ENCODE measurements around the gene IL4I1. TPM values are rescaled to one million over a fixed set of nuclear protein-coding genes. Genes with fewer than 3 reads are reported as not detected.

IL4I1 gene
- total RNA-seq, 1 experiment from 2014 or later = 0.71 TPM

DNA sequence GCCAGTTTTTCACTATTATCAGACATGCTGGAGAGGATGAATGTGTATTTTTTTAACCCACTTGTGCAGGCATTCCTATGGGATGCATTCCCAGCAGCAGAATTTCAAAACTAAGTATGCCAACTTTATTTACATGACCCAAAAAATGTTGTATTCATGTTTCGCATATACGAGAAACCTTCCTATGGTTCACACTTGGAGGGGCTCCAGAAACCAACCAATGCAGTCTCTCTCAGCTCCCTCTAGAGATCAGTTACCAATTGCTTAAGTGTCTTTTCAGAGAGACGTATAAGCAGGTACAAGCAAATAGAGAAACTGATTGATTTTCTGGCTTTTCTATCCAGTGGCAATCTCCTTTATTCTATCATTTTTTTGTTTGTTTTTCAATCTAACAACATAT, 51.3 kb downstream of the IL4I1 start:
- no peak for DNase-seq (ENCODE audit: low read depth, low spot score)
- Histone ChIP-seq H3K4me2 (ENCODE audit: low read length) (no peak overlapping the region), H3K4me3 (replicated peaks in 1 of 2; ENCODE audit: low read depth in 1 of 2, low read length in 2 of 2) (no peak overlapping the region), H3K4me1 (ENCODE audit: control insufficient read depth in 1 of 2, insufficient read depth in 2 of 2, low read length in 2 of 2) (peaks cover 26 to 30% of the 10 kb centered on the region in 2 experiments), H3K27me3 (ENCODE audit: insufficient read depth, low read length) (no peaks in the 10 kb centered on the region), H3K9me2 (ENCODE audit: insufficient read depth) (no peaks in the 10 kb centered on the region), H2AFZ (ENCODE audit: low read depth, low read length, poor library complexity, severe bottlenecking) (no peak overlapping the region), H3K36me3 (ENCODE audit: control insufficient read depth in 1 of 2, insufficient read depth in 2 of 2, low read length in 2 of 2) (no peaks in the 10 kb centered on the region), H3K79me2 (ENCODE audit: insufficient read depth, low read length) (no peaks in the 10 kb centered on the region), H3K9me3 (ENCODE audit: control insufficient read depth in 1 of 2, insufficient read depth in 1 of 2, low read depth in 1 of 2, low read length in 2 of 2) (no peaks in the 10 kb centered on the region), H3K27ac (ENCODE audit: low read depth, low read length) (no peak overlapping the region), H4K20me1 (ENCODE audit: insufficient read depth) (no peaks in the 10 kb centered on the region), H3K9ac (ENCODE audit: low read length) (no peak overlapping the region)
- CTCF ChIA-PET = no interaction called here
- no peak for TF ChIP-seq EGR1 (IDR thresholded peaks at IDR 0.05; ENCODE audit: low read depth)
- TF ChIP-seq ELF1 (IDR thresholded peaks at IDR 0.05; ENCODE audit: borderline replicate concordance, low read depth) = no peak
- no peak for TF ChIP-seq JUND (IDR thresholded peaks at IDR 0.05)
- TF ChIP-seq, protein P1, sequence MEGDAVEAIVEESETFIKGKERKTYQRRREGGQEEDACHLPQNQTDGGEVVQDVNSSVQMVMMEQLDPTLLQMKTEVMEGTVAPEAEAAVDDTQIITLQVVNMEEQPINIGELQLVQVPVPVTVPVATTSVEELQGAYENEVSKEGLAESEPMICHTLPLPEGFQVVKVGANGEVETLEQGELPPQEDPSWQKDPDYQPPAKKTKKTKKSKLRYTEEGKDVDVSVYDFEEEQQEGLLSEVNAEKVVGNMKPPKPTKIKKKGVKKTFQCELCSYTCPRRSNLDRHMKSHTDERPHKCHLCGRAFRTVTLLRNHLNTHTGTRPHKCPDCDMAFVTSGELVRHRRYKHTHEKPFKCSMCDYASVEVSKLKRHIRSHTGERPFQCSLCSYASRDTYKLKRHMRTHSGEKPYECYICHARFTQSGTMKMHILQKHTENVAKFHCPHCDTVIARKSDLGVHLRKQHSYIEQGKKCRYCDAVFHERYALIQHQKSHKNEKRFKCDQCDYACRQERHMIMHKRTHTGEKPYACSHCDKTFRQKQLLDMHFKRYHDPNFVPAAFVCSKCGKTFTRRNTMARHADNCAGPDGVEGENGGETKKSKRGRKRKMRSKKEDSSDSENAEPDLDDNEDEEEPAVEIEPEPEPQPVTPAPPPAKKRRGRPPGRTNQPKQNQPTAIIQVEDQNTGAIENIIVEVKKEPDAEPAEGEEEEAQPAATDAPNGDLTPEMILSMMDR (IDR thresholded peaks at IDR 0.05 in 2 of 3, conservative IDR thresholded peaks at IDR 0.05 in 1 of 3; ENCODE audit: borderline replicate concordance in 1 of 3, insufficient read depth in 1 of 3, low read depth in 2 of 3, low read length in 2 of 3) = no peak
- no peak for TF ChIP-seq SRF (IDR thresholded peaks at IDR 0.05; ENCODE audit: low read depth)
- no peak for TF ChIP-seq TCF7L2 (IDR thresholded peaks at IDR 0.05; ENCODE audit: borderline replicate concordance, extremely low read depth, insufficient read depth, insufficient read length)
- ATAC-seq = no peak
- intact Hi-C loops (cut with micrococcal nuclease) = no loop called here
- BruUV-seq (replicated peaks) = no TSS peak
- POLR2A ChIA-PET = no interaction called here
- RAD21 ChIA-PET (ENCODE audit: low non-redundant PET in 1 of 2, low total read pairs in 2 of 2, uncharacterized antibody in 2 of 2, unreplicated experiment in 2 of 2) = no interaction called here
